IMR-90 (cell line): ENCODE results near the gene ELAVL1. TPM values are rescaled to one million over a fixed set of nuclear protein-coding genes. Genes with fewer than 3 reads are reported as not detected.

Experiments
- ATAC-seq: fragments of 200-7000 bp; cut with Tn5 transposase; 2 replicates; pipeline ENCODE4 v1.9.1; 2020; ENCODE audit warnings: low read depth, mild to moderate bottlenecking, moderate library complexity
- BruUV-seq: library from RNA; stranded (reverse); fragments of 400-500 nt; replicated peaks from 2 replicates; lab custom pipeline; 2021; lab: Mats Ljungman, UMichigan
- CTCF ChIA-PET: fragments of 300-600 bp; formaldehyde crosslinking; extraction: SDS; loops from one replicate; lab custom pipeline; 2021; ENCODE audit warnings: antibody characterized with exemption; lab: Yijun Ruan, JAX
- POLR2A ChIA-PET: fragments of 300-600 bp; sonication (Branson Sonifier 250); formaldehyde crosslinking; loops from one replicate; lab custom pipeline; 2022; ENCODE audit warnings: antibody characterized with exemption; ENCODE audit not compliant: unreplicated experiment; lab: Charles Lee
- DNase-seq: peaks from one replicate; pipeline ENCODE4 v3.0.0; 2013
- H2AFZ ChIP-seq: replicated peaks from 2 replicates; pipeline ENCODE3; 2013; ENCODE audit warnings: low read length, mild to moderate bottlenecking; ENCODE audit not compliant: poor library complexity
- H2AK5ac ChIP-seq: 2 replicates; pipeline ENCODE4 v1.6.1; 2013; ENCODE audit warnings: low read depth, low read length, inconsistent platforms
- H2AK9ac ChIP-seq: replicated peaks from 2 replicates; pipeline ENCODE3; 2013; ENCODE audit warnings: mild to moderate bottlenecking, low read depth, low read length, moderate library complexity; ENCODE audit not compliant: poor library complexity
- H2BK120ac ChIP-seq: 2 replicates; pipeline ENCODE4 v1.6.1; 2013; ENCODE audit warnings: low read depth, low read length, inconsistent platforms
- H2BK15ac ChIP-seq: 3 replicates; pipeline ENCODE4 v1.6.1; 2013; ENCODE audit warnings: low read depth, low read length, inconsistent platforms
- H2BK20ac ChIP-seq: 2 replicates; pipeline ENCODE4 v1.6.1; 2013; ENCODE audit warnings: low read depth, mild to moderate bottlenecking, inconsistent platforms, low read length, moderate library complexity
- H2BK5ac ChIP-seq: 2 replicates; pipeline ENCODE4 v1.6.1; 2013; ENCODE audit warnings: mild to moderate bottlenecking, low read depth, low read length, inconsistent platforms; ENCODE audit not compliant: poor library complexity, severe bottlenecking
- H3K14ac ChIP-seq: replicated peaks from 2 replicates; pipeline ENCODE4 v1.6.1; 2013; ENCODE audit warnings: low read depth, low read length, inconsistent platforms
- H3K18ac ChIP-seq: 2 replicates; pipeline ENCODE4 v1.6.1; 2013; ENCODE audit warnings: low read depth, low read length, control low read depth
- H3K23ac ChIP-seq: 2 replicates; pipeline ENCODE4 v1.6.1; 2013; ENCODE audit warnings: low read depth, low read length, inconsistent platforms
- H3K27ac ChIP-seq: 2 replicates; pipeline ENCODE4 v1.5.1; 2013; ENCODE audit warnings: mild to moderate bottlenecking, control low read depth, low read length; ENCODE audit not compliant: insufficient read depth
- H3K27me3 ChIP-seq: 2 replicates; pipeline ENCODE4 v1.6.1; 2013; ENCODE audit warnings: low read length; ENCODE audit not compliant: control insufficient read depth, insufficient read depth
- H3K36me3 ChIP-seq: 2 replicates; pipeline ENCODE4 v1.6.1; 2013; ENCODE audit warnings: low read length, mixed read lengths; ENCODE audit not compliant: control insufficient read depth, insufficient read depth
- H3K4ac ChIP-seq: 2 replicates; pipeline ENCODE4 v1.6.1; 2013; ENCODE audit warnings: low read depth, low read length, inconsistent platforms
- H3K4me1 ChIP-seq: 2 replicates; pipeline ENCODE4 v1.6.1; 2013; ENCODE audit warnings: low read length, mixed read lengths; ENCODE audit not compliant: control insufficient read depth, insufficient read depth
- H3K4me2 ChIP-seq: 2 replicates; pipeline ENCODE4 v1.6.1; 2013; ENCODE audit warnings: low read depth, mild to moderate bottlenecking, control low read depth, low read length, moderate library complexity
- H3K4me3 ChIP-seq: 2 replicates; pipeline ENCODE4 v1.5.1; 2013; ENCODE audit warnings: low read depth, mild to moderate bottlenecking, control low read depth, low read length, moderate library complexity; ENCODE audit not compliant: insufficient read depth
- H3K56ac ChIP-seq: 2 replicates; pipeline ENCODE4 v1.6.1; 2013; ENCODE audit warnings: low read length, inconsistent platforms; ENCODE audit not compliant: insufficient read depth; ENCODE audit errors: extremely low read depth
- H3K79me1 ChIP-seq, 2 experiments: 2 replicates each; pipeline ENCODE4 v1.6.1; 2013; ENCODE audit warnings: low read length in 2 of 2, inconsistent platforms in 1 of 2, low read depth in 1 of 2
- H3K9ac ChIP-seq: 2 replicates; pipeline ENCODE4 v1.6.1; 2013; ENCODE audit warnings: low read depth, low read length, control low read depth
- H3K9me1 ChIP-seq: 2 replicates; pipeline ENCODE4 v1.6.1; 2013; ENCODE audit warnings: low read length, inconsistent platforms; ENCODE audit not compliant: insufficient read depth
- H3K9me3 ChIP-seq: 2 replicates; pipeline ENCODE4 v1.6.1; 2013; ENCODE audit warnings: low read length; ENCODE audit not compliant: control insufficient read depth, insufficient read depth
- H4K20me1 ChIP-seq: 2 replicates; pipeline ENCODE4 v1.6.1; 2013; ENCODE audit warnings: low read length, inconsistent platforms; ENCODE audit not compliant: insufficient read depth
- H4K5ac ChIP-seq: 2 replicates; pipeline ENCODE4 v1.6.1; 2013; ENCODE audit warnings: mild to moderate bottlenecking, low read depth, low read length, control low read depth
- H4K8ac ChIP-seq, 2 experiments: 2 replicates each; pipeline ENCODE4 v1.6.1; 2013; ENCODE audit warnings: low read depth in 2 of 2, low read length in 2 of 2, control low read depth in 1 of 2, inconsistent platforms in 1 of 2
- H4K91ac ChIP-seq: 2 replicates; pipeline ENCODE4 v1.6.1; 2013; ENCODE audit warnings: low read depth, low read length, inconsistent platforms; ENCODE audit not compliant: insufficient read depth
- BHLHE40 ChIP-seq: fragments of 150-350 bp; IDR thresholded peaks from 2 replicates; pipeline ENCODE4 v1.6.1; 2016; ENCODE audit warnings: mild to moderate bottlenecking, low read depth, low read length
- CEBPB ChIP-seq: IDR thresholded peaks from 2 replicates; pipeline ENCODE4 v1.6.1; 2012; ENCODE audit warnings: low read depth, low read length, improper control_type of control experiment
- CHD1 ChIP-seq: IDR thresholded peaks from 2 replicates; pipeline ENCODE4 v1.6.1; 2012; ENCODE audit warnings: low read depth, low read length, improper control_type of control experiment
- FOS ChIP-seq: fragments of 150-350 bp; IDR thresholded peaks from 2 replicates; pipeline ENCODE4 v1.6.1; 2016; ENCODE audit warnings: low read depth, low read length
- MAFK ChIP-seq: IDR thresholded peaks from 2 replicates; pipeline ENCODE4 v1.6.1; 2012; ENCODE audit warnings: low read depth, low read length, improper control_type of control experiment
- MAZ ChIP-seq: IDR thresholded peaks from 2 replicates; pipeline ENCODE4 v1.6.1; 2012; ENCODE audit warnings: low read depth, mild to moderate bottlenecking, low read length, improper control_type of control experiment, moderate library complexity, borderline replicate concordance
- MXI1 ChIP-seq: IDR thresholded peaks from 2 replicates; pipeline ENCODE4 v1.6.1; 2012; ENCODE audit warnings: low read depth, mild to moderate bottlenecking, low read length, moderate library complexity, borderline replicate concordance
- NFE2L2 ChIP-seq: fragments of 150-350 bp; IDR thresholded peaks from 2 replicates; pipeline ENCODE4 v1.6.1; 2016; ENCODE audit warnings: low read depth, mild to moderate bottlenecking, low read length
- POLR2A ChIP-seq: IDR thresholded peaks from 2 replicates; pipeline ENCODE4 v1.6.1; 2012; ENCODE audit warnings: mild to moderate bottlenecking, low read depth, low read length
- RAD21 ChIP-seq: IDR thresholded peaks from 2 replicates; pipeline ENCODE4 v1.6.1; 2012; ENCODE audit warnings: low read length, improper control_type of control experiment
- RCOR1 ChIP-seq: IDR thresholded peaks from 2 replicates; pipeline ENCODE4 v1.6.1; 2012; ENCODE audit warnings: mild to moderate bottlenecking, low read length, improper control_type of control experiment; ENCODE audit not compliant: insufficient replicate concordance
- RFX5 ChIP-seq: IDR thresholded peaks from 2 replicates; pipeline ENCODE4 v1.8.0; 2012; ENCODE audit warnings: low read depth, mild to moderate bottlenecking, low read length, moderate library complexity
- SMC3 ChIP-seq: fragments of 150-350 bp; IDR thresholded peaks from 2 replicates; pipeline ENCODE4 v1.6.1; 2016; ENCODE audit warnings: low read depth, mild to moderate bottlenecking, antibody characterized with exemption, low read length, moderate library complexity
- WGBS, 2 experiments: methylation state at CpG; one replicate each; pipeline versions ENCODE4 v1.1.5 to v1.1.7; 2013; ENCODE audit warnings: missing lambda C conversion rate in 2 of 2; ENCODE audit not compliant: insufficient read length in 1 of 2; ENCODE audit errors: extremely low coverage in 2 of 2; 5-methylcytosine and 5-hydroxymethylcytosine counted together
- dilution Hi-C: fragments of 300-500 bp; cut with HindIII; formaldehyde crosslinking; loops from one replicate; pipeline ENCODE4 v1.14.3; 2018; ENCODE audit warnings: low sequenced_read_pairs; ENCODE audit not compliant: unreplicated experiment
- in situ Hi-C: fragments of 300-500 bp; cut with MboI; formaldehyde crosslinking; loops from 3 replicates; pipeline ENCODE4 v1.14.3; 2019; ENCODE audit warnings: low sequenced_read_pairs, inconsistent platforms, mixed read lengths
- intact Hi-C: fragments of 100-400 bp; cut with micrococcal nuclease; formaldehyde crosslinking; loops from 2 replicates; pipeline ENCODE4 v1.10.0; 2022
- polyA plus RNA-seq, 3 experiments: library from polyadenylated mRNA; depleted of rRNA; stranded (reverse); fragments of >200 nt; gene quantifications; 2 replicates each; pipeline ENCODE4 v1.2.3, GENCODE V29; 2012; ENCODE audit warnings: low replicate concordance in 1 of 3
- total RNA-seq: library from RNA; depleted of rRNA; stranded (reverse); fragments of >200 nt; gene quantifications from 2 replicates; pipeline ENCODE4 v1.2.3, GENCODE V29; 2012
- TF ChIP-seq, protein P1 (sequence below): conservative IDR thresholded peaks from 2 replicates; pipeline ENCODE4 v1.5.1; 2012; ENCODE audit warnings: mild to moderate bottlenecking, low read depth, low read length, improper control_type of control experiment
- TF ChIP-seq, protein P2 (sequence below): fragments of 150-350 bp; IDR thresholded peaks from 2 replicates; pipeline ENCODE4 v1.6.1; 2017; ENCODE audit warnings: mild to moderate bottlenecking, antibody characterized with exemption, low read length, low read depth

The ELAVL1 gene
- total and polyA plus RNA-seq, 2 of the 4 experiments (the other 2 are of a cell fraction): 55.6 to 59.0 TPM

DNA sequence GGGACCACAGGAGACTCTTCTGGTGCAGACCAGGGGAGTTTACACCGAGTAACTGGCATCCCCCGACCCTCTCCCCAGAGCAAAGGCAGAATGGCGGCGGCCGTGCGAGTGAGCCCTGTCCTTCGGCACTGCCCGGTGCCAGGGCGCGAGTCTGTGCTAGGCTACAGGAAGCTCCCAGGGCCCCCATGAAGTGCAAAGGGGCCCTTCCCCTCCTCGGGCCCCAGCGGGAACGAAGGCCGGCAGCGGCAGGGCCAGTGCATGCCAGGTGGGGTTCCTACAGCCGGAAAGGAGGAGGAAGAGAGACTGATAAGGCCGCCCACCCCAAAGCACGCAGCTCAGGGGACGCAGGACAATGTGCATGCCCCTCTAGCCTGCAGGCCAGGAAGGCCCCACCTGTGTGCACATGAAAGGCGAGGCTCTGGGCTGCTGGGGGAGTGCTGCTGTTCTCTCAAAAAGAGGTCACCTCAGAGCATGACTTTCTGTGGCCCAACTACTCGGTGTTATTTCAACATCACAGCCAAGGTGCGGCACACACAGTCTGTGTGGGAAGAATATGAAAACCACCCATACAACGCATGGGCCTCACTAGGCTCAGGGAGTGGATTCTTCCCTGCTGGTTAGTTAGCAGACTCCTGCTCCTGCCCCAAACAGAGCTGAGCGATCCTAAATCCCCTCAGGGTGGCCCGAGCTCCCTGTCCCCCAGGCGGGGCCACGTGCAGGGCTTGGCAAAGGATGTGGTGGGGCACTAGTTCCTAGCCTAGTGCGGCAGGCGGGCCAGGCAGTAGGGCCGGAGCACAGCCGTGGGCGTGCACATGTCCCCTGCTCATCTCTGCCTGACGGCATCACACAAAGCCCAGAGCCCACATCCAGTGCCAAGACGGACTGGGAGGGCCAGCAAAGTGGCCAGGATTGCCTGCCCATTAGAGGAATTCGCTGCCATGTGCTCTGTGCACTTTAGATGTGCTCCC, 33.6 kb downstream of the ELAVL1 start:
- WGBS, 2 experiments: 87% methylated on average over 24 of the region's 35 CpGs; no CpG with 5 or more reads in 1 of the 2 experiments
- in situ Hi-C loops (loop anchor here (10.0 kb wide), 1 partner anchor 283 kb away; no protein-coding TSS in a partner anchor), intact Hi-C loops (no loop called here), dilution Hi-C loops (no loop called here)
- no peak overlapping the region for H3K14ac ChIP-seq
- no peaks in the 10 kb centered on the region for H3K4me1 ChIP-seq
- ATAC-seq (no peak), DNase-seq (no peak)
- no peak overlapping the region for H3K9ac ChIP-seq
- BruUV-seq: no TSS peak
- H3K23ac ChIP-seq: no peak overlapping the region
- no peak overlapping the region for H2BK20ac ChIP-seq
- no peak overlapping the region for H3K56ac ChIP-seq
- H4K91ac ChIP-seq: no peak overlapping the region
- H3K9me1 ChIP-seq: no peaks in the 10 kb centered on the region
- no peak overlapping the region for H2AFZ ChIP-seq
- H4K8ac ChIP-seq: no peak overlapping the region
- H4K5ac ChIP-seq: no peak overlapping the region
- H2AK9ac ChIP-seq: no peak overlapping the region
- no peak overlapping the region for H3K4me2 ChIP-seq
- H3K79me1 ChIP-seq: peaks cover 22 to 39% of the 10 kb centered on the region in 2 experiments; a peak in 3 of 4 replicates
- H3K4me3 ChIP-seq: no peak overlapping the region
- H3K27me3 ChIP-seq: no peaks in the 10 kb centered on the region
- CTCF ChIA-PET: interaction anchor here (1.6 kb wide), 1 partner anchor 11 kb away, joined by 4 read pairs; no protein-coding TSS in a partner anchor
- POLR2A ChIA-PET: no interaction called here
- no peak overlapping the region for H3K4ac ChIP-seq
- H4K20me1 ChIP-seq: peaks cover 40% of the 10 kb centered on the region
- H3K27ac ChIP-seq: no peak overlapping the region
- no peak overlapping the region for H2BK5ac ChIP-seq
- H3K36me3 ChIP-seq: peaks cover 59% of the 10 kb centered on the region
- no peak overlapping the region for H2AK5ac ChIP-seq
- H2BK15ac ChIP-seq: no peak overlapping the region
- H2BK120ac ChIP-seq: no peak overlapping the region
- H3K9me3 ChIP-seq: no peaks in the 10 kb centered on the region
- H3K18ac ChIP-seq: no peak overlapping the region
- TF ChIP-seq SMC3: no peak
- no peak for TF ChIP-seq RFX5
- TF ChIP-seq, protein P1, sequence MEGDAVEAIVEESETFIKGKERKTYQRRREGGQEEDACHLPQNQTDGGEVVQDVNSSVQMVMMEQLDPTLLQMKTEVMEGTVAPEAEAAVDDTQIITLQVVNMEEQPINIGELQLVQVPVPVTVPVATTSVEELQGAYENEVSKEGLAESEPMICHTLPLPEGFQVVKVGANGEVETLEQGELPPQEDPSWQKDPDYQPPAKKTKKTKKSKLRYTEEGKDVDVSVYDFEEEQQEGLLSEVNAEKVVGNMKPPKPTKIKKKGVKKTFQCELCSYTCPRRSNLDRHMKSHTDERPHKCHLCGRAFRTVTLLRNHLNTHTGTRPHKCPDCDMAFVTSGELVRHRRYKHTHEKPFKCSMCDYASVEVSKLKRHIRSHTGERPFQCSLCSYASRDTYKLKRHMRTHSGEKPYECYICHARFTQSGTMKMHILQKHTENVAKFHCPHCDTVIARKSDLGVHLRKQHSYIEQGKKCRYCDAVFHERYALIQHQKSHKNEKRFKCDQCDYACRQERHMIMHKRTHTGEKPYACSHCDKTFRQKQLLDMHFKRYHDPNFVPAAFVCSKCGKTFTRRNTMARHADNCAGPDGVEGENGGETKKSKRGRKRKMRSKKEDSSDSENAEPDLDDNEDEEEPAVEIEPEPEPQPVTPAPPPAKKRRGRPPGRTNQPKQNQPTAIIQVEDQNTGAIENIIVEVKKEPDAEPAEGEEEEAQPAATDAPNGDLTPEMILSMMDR: no peak
- TF ChIP-seq RCOR1: no peak
- no peak for TF ChIP-seq MXI1
- no peak for TF ChIP-seq MAZ
- TF ChIP-seq FOS: no peak
- no peak for TF ChIP-seq POLR2A
- TF ChIP-seq RAD21: no peak
- no peak for TF ChIP-seq NFE2L2
- no peak for TF ChIP-seq MAFK
- TF ChIP-seq CEBPB: no peak
- no peak for TF ChIP-seq CHD1
- TF ChIP-seq, protein P2, sequence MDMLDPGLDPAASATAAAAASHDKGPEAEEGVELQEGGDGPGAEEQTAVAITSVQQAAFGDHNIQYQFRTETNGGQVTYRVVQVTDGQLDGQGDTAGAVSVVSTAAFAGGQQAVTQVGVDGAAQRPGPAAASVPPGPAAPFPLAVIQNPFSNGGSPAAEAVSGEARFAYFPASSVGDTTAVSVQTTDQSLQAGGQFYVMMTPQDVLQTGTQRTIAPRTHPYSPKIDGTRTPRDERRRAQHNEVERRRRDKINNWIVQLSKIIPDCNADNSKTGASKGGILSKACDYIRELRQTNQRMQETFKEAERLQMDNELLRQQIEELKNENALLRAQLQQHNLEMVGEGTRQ: no peak
- TF ChIP-seq BHLHE40: no peak
